Stimulated activated CD8-positive, alpha-beta memory T cell treated with anti-CD3 and anti-CD28 coated beads, Interleukin-12 subunit alpha, Interleukin-12 subunit beta, amount 100 ng/mL, for 24 hours (primary cell): Measurements from ENCODE around the gene DRC3.
"Not testable (repeated sequence)": the region's sequence is repeated elsewhere in the genome, so short reads cannot be mapped to it uniquely, and the experiment has no call there.

Experiments
- DNase-seq: peaks from one replicate; pipeline ENCODE4 v3.0.0-alpha.2; 2020; ENCODE audit errors: extremely low read depth

DRC3 gene

DNA sequence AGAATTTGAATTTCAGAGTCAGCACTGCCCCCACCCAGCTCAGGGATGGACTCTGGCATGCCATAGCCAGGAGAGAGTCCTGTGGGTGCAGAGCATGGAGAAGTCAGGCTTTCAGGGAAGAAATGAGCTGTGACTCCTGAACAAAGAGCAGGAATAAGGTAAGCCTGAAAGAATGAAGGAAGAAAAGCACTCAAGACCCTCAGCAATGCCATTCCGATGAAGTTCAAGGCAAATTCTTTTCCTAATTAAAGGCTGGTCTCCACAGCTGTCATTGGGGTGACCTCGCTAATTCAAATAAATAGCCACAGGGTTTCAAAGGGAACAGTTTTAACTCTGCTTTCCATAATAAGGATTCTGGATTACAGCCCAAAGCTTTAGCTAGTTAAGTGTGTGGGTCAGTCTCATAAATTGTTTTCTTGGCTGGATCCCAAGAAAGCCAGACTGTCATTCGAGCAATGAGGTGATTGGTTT is 32.2 kb upstream of the DRC3 start:
- DNase-seq = no peak

DNA sequence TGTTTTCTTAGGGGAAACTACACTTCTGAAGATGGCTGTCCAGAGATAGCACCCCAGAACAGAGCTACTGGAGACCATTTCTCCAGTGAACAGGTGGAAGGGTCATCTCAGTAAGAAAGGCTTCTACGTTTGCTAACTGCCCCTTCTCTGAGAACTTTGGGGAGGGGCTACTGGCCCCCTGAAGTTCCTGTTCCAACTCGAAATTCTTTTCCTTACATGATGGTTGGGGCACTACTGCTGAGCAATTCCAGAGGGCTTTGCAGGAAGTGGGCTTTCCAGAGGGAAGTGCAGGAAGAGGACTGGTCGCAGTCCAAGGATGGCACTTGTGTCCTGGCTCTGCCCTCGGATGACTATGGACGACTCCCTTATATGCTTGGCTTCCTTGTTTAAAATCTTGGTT is 31.6 kb upstream of the DRC3 start:
- DNase-seq = no peak

DNA sequence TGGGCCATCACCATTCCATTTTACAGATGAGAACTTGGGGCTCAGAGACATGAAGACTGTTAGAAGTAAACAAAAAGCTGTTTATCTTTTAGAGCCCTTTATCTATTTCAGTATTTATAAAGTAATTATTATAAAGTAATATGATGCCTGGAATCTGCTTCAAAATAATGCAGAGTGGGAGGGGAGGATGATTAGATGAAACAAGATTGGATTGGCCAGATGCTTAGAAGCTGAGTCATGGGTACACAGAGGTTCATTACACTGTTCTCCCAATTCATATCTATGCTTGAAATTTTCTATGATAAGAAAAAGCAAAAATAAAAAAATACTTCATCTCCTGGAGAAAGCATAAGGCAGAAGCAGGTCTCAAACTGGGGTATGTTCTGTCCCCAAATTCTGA is 29.8 kb upstream of the DRC3 start:
- DNase-seq = no peak

DNA sequence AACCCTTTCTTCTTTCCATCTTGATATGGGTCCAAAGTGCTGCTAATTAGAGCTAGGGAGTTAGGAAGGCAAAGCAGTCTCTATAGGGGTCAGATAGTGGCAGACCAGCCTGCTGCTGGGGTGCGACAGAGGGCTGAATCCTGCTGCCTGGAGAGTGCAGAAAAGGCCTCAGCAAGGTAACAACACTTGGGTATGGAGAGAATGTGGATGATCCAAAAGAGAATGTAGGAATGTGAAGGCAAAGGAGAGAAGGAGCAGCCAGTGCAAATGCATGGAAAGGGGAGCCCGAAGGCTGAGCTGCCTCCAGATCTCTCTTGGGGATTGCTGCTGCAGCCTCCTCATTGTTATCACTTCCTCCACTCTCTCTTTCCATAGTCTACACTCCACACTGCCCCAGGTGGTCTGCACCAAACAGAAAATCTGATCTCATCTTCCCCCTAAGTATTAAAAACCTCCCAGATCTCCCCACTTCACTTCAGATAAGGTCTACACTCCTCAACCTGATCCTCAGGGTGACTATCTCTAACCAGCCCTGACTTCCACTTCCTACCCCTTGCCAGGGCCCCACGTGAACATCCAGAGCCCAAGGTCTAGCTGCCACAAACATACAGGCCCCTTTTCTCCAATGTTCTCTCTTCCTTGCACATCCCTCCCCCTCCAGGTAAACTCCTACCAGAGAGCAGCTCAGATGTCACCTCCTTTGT is 29.2 kb upstream of the DRC3 start:
- DNase-seq = no peak

DNA sequence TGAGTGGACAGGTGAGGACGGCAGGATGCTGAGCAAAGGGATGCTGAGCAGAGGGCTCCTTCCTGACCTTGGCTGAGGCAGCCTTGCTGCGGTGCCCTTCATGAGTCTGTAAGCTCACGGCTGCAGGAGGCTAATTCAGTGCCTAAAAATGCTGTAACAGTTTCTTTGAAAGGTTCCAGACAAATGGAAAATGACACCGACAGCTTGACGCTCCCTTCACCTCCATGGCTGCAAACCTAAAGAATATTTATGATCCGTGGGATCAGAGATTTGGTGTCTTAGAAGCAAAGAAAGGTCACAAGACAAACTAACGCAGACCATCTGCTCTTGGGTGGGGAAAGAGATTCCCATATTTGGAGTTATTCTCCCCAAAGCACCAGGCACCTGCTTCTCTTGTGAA is 28.4 kb upstream of the DRC3 start:
- DNase-seq = no peak

DNA sequence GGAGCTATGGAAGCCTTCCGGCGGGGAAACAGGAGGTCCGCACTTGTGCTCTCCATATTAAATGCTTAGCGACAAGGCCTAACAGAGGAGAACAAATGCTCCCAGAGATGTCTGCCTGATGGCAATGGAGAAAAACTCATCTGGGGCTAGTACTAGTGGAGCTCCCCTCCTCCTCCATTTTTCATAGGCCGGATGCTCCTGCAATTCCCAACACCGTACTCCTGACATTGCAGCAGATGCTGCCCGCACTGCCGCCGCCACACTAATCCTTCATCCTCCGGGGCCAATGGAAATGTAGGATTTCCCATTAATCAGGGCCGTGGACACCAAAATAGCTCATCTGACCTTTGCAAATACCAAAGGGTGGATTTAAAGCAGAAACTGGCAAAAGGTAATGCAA is 27.9 kb upstream of the DRC3 start:
- DNase-seq = no peak

GRCh38 chr17:17946093-17946492 is 26.6 kb upstream of the DRC3 start:
- DNase-seq = no peak

DNA sequence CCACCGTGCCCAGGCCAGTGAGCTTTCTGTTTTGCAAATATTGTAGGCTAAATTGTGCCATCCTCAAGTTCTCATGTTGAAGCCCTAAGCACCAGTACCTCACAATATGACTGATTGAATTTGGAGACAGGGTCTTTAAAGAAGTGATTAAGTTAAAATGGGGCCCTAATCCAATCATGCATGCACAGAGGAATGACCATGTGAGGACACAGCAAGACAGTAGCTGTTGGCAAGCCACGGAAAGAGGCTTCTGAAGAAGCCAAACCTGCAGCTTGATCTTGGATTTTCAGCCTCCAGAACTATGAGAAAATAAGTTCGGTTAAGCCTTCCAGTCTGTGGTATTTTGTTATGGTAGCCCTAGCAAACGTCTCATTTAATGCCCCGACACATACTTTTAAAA is 25.4 kb upstream of the DRC3 start:
- no peak for DNase-seq

DNA sequence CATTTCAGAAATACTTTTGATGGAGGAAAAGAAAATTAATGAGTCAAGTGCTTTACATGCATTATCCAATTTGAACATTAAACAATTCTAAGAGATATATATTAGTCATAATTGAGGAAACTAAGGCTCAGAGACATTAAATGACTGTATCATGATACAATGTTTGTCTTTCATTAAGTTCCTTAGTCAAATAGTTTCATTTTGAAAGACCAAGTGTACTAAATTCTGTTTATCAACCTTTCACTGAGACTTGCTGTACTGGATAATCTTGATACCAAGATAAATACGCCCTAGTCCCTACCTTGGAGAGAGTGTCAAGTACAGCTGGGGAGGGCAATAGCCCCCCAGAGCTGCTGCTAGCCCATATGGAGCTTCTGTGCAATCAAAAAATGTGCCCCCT is 24.7 kb upstream of the DRC3 start:
- DNase-seq = no peak

GRCh38 chr17:17950347-17950746 is 22.3 kb upstream of the DRC3 start:
- no peak for DNase-seq

- no peak for DNase-seq
Observed at GRCh38 chr17:17950806-17951205, 21.9 kb upstream of the DRC3 start.

DNA sequence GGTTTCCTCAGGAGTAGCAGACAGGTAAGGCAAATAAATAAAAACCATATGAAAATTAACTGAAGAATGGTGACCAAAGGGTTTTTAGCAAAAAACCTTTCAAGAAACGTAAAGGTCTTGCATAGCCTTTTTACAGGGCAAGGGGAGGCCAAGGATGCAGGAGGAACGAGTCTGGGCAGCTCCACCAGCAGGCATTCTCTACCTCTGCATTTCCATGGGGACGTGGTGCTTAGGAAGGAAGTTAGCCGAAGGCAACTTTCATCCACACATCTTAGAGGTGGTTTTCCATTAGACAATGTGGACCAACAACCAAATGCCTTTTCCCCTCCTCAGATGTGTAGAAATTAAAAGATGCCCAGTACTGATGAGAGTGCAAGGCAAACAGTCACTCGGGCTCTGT is 21.1 kb upstream of the DRC3 start:
- DNase-seq = no peak

DNA sequence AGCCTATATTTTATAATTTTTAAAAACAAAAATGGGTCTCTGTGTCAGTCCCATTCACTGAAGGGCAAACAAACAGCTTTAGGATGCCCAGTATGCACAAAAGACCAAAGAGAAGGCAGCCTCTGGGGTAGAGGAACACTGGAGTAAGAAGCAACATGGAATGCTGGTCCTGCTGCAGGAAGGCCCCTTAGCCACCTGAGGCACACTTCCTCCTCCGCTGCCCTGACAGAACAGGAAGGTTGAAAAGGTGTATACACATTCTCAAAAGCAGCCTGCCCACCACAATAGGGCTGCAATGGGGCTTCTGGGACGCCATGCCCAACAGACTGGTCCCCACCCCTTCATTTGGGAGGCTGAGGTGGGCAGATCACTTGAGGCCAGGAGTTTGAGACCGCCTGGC is 20.0 kb upstream of the DRC3 start:
- DNase-seq = no peak

- DNase-seq = no peak
Observed at GRCh38 chr17:17954079-17954478, 18.6 kb upstream of the DRC3 start.

- not testable (repeated sequence) for DNase-seq
Observed at GRCh38 chr17:17955790-17956341, 16.8 kb upstream of the DRC3 start.

- no peak for DNase-seq
Observed at GRCh38 chr17:17957584-17957916, 15.1 kb upstream of the DRC3 start.

- no peak for DNase-seq
Observed at GRCh38 chr17:17958982-17959381, 13.7 kb upstream of the DRC3 start.

DNA sequence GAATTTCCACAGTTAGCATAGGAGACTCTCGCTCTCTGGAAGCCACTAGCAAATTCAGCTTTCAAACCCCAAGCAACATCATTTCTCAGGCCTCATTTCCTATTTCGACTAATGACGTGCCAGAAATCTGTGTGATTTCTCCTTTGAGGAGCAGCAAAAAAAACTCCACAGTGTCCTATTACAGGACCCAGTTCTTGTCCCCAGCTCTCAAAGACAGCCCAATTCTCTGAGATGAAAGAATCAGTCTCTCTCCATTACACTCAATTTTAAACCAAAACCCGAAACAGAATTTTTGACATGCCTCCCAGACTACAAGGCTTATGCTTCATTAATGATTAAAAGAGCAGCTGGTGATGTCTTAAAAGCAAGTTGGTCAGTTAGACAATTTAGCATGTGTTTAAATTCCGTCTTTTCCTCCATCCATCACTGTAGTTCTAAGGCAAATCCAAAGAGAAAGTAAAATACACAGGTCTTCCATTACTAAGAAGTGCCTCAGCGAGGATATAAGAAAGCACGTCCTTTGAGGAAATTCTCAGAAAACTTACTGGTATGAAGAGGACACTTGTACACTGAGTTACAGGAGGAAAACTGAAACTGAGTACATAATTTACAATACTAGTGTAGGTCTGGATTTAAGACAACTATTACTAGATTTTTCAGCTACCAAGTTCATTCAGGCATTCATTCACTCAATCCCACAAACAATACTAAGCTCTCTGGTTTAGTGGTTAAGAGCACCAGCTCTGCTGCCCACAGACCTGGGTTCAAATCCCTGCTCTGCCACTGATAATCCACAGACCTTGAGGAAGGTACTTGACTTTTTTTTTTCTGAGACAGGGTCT is 12.9 kb upstream of the DRC3 start:
- DNase-seq = no peak

GRCh38 chr17:17960500-17961030 is 12.1 kb upstream of the DRC3 start:
- no peak for DNase-seq

- DNase-seq = no peak
Observed at GRCh38 chr17:17963066-17963465, 9.6 kb upstream of the DRC3 start.

- DNase-seq = no peak
Observed at GRCh38 chr17:17963694-17964436, 8.8 kb upstream of the DRC3 start.

GRCh38 chr17:17964710-17965109 is 8.0 kb upstream of the DRC3 start:
- no peak for DNase-seq
